Upper lobe of left lung (tissue), 4 donors: Measurements from ENCODE around the gene SARS2.

Experiments used
- CTCF ChIP-seq, 6 experiments: fragments of 450-650 bp in 4 of 6; fragments of 200-600 bp in 2 of 6; sonication (generic) in 2 of 6; IDR thresholded peaks; one replicate each; pipeline ENCODE4 v1.5.1; 2016 to 2019; ENCODE audit warnings: antibody characterized with exemption in 6 of 6
- EP300 ChIP-seq, 4 donors: sonication (generic); formaldehyde crosslinking; IDR thresholded peaks; one replicate each; pipeline ENCODE4 v1.5.1; 2017; ENCODE audit warnings: antibody characterized with exemption in 4 of 4, control low read depth in 2 of 4
- POLR2A ChIP-seq, 4 donors: fragments of 450-650 bp; IDR thresholded peaks; one replicate each; pipeline ENCODE4 v1.5.1; 2016 to 2017; ENCODE audit warnings: antibody characterized with exemption in 4 of 4, mild to moderate bottlenecking in 2 of 4
- POLR2AphosphoS5 ChIP-seq, 2 donors: sonication (generic); formaldehyde crosslinking; IDR thresholded peaks; one replicate each; pipeline ENCODE4 v1.5.1; 2017; ENCODE audit warnings: antibody characterized with exemption in 2 of 2

GRCh38 chr19:38917921-38918491 is 12.6 kb downstream of the SARS2 start:
- no peak for TF ChIP-seq CTCF (IDR thresholded peaks at IDR 0.05)
- no peak for TF ChIP-seq POLR2AphosphoS5 (IDR thresholded peaks at IDR 0.05)
- TF ChIP-seq POLR2A (IDR thresholded peaks at IDR 0.05), result no peak
- no peak for TF ChIP-seq EP300 (IDR thresholded peaks at IDR 0.05)
